ENCODE measurements around the gene CUL7.

GRCh38 chr6:43077981-43078511 lies 24.4 kb upstream of the CUL7 start:
- TF ChIP-seq CTCF (IDR thresholded peaks at IDR 0.05; ENCODE audit: borderline replicate concordance, extremely low read depth, low read length, poor library complexity, severe bottlenecking) (no peak), EZH2 (IDR thresholded peaks at IDR 0.05; ENCODE audit: borderline replicate concordance, low read depth, low read length, severe bottlenecking) (no peak)
